GM12878 (cell line): ENCODE measurements around the gene PDSS2. TPM values are rescaled to one million over a fixed set of nuclear protein-coding genes. Genes with fewer than 3 reads are reported as not detected.

Source experiments
- EED ChIP-seq: sonication (generic); IDR thresholded peaks from 2 replicates; pipeline ENCODE4 v1.6.1; 2016; ENCODE audit warnings: antibody characterized with exemption, low read depth
- IKZF2 ChIP-seq, 2 experiments: fragments of 450-650 bp; IDR thresholded peaks; 2 replicates each; pipeline ENCODE4 v1.6.1; 2017; ENCODE audit warnings: mild to moderate bottlenecking in 2 of 2, moderate library complexity in 2 of 2
- JUND ChIP-seq: IDR thresholded peaks from 2 replicates; pipeline ENCODE4 v1.6.1; 2012; ENCODE audit warnings: low read depth, mild to moderate bottlenecking, low read length, improper control_type of control experiment, moderate library complexity
- MEF2A ChIP-seq: IDR thresholded peaks from 2 replicates; pipeline ENCODE4 v1.6.1; 2011; ENCODE audit warnings: low read depth, mild to moderate bottlenecking, low read length, moderate library complexity; ENCODE audit not compliant: insufficient read depth
- MLLT1 ChIP-seq: fragments of 450-650 bp; IDR thresholded peaks from 2 replicates; pipeline ENCODE4 v1.6.1; 2016; ENCODE audit warnings: mild to moderate bottlenecking
- MYB ChIP-seq: fragments of 150-350 bp; IDR thresholded peaks from 2 replicates; pipeline ENCODE4 v1.6.1; 2014; ENCODE audit warnings: mild to moderate bottlenecking, low read depth, low read length, borderline replicate concordance
- NR2F1 ChIP-seq: fragments of 450-650 bp; conservative IDR thresholded peaks from 2 replicates; pipeline ENCODE4 v1.6.1; 2017; ENCODE audit warnings: mild to moderate bottlenecking
- PML ChIP-seq: IDR thresholded peaks from 2 replicates; pipeline ENCODE4 v1.6.1; 2012; ENCODE audit warnings: low read length, inconsistent platforms
- RAD51 ChIP-seq: fragments of 450-650 bp; IDR thresholded peaks from 2 replicates; pipeline ENCODE4 v1.6.1; 2016; ENCODE audit warnings: moderate library complexity, mild to moderate bottlenecking, inconsistent platforms
- RB1 ChIP-seq: fragments of 450-650 bp; formaldehyde crosslinking; IDR thresholded peaks from 2 replicates; pipeline ENCODE4 v1.6.1; 2017; ENCODE audit warnings: mild to moderate bottlenecking, borderline replicate concordance
- RELA ChIP-seq: fragments of 450-650 bp; IDR thresholded peaks from 2 replicates; pipeline ENCODE4 v1.8.0; 2014; ENCODE audit warnings: borderline replicate concordance; ENCODE audit not compliant: partially characterized antibody
- SIX5 ChIP-seq: IDR thresholded peaks from 2 replicates; pipeline ENCODE4 v1.6.1; 2011; ENCODE audit warnings: mild to moderate bottlenecking, low read depth, low read length, moderate library complexity; ENCODE audit not compliant: severe bottlenecking
- SMAD5 ChIP-seq: IDR thresholded peaks from 2 replicates; pipeline ENCODE4 v1.6.1; 2016; ENCODE audit warnings: antibody characterized with exemption, low read depth
- SP1 ChIP-seq: IDR thresholded peaks from one replicate; pipeline ENCODE4 v1.6.1; 2011; ENCODE audit warnings: low read depth, low read length
- SREBF1 ChIP-seq: IDR thresholded peaks from 2 replicates; pipeline ENCODE4 v1.6.1; 2012; ENCODE audit warnings: mild to moderate bottlenecking, low read length
- SRF ChIP-seq, 2 experiments: IDR thresholded peaks; 2 replicates each; pipeline ENCODE4 v1.6.1; 2011; ENCODE audit warnings: low read depth in 2 of 2, low read length in 2 of 2, mild to moderate bottlenecking in 1 of 2, moderate library complexity in 1 of 2
- ZNF217 ChIP-seq: fragments of 450-650 bp; IDR thresholded peaks from 2 replicates; pipeline ENCODE4 v1.6.1; 2017; ENCODE audit warnings: antibody characterized with exemption, mild to moderate bottlenecking
- ZNF24 ChIP-seq: fragments of 450-650 bp; IDR thresholded peaks from 2 replicates; pipeline ENCODE4 v1.6.1; 2017; ENCODE audit warnings: antibody characterized with exemption, mild to moderate bottlenecking
- ZNF384 ChIP-seq: IDR thresholded peaks from 2 replicates; pipeline ENCODE4 v1.6.1; 2012; ENCODE audit warnings: low read depth, mild to moderate bottlenecking, low read length, improper control_type of control experiment, borderline replicate concordance
- polyA plus RNA-seq, 11 experiments: library from polyadenylated mRNA; depleted of rRNA in 4 of 11; unstranded in 6 of 11; stranded (reverse) in 5 of 11; fragments of >200 nt; fragmentation: Nextera tagmentation in 4 of 11; fragmentation: Illumina TruSeq in 1 of 11; extraction: Ambion mirVana in 4 of 11; extraction: Trizol in 1 of 11; gene quantifications; 1 replicate in 1 of 11; 2 replicates in 10 of 11; pipeline versions ENCODE4 v1.2.1 to v1.2.3, GENCODE V29; 2011 to 2016; ENCODE audit warnings: inconsistent platforms in 2 of 11, missing spikeins in 2 of 11, low read depth in 1 of 11
- total RNA-seq, 4 experiments: library from RNA; depleted of rRNA in 3 of 4; stranded (reverse); fragments of >200 nt in 3 of 4; fragmentation: Illumina TruSeq in 1 of 4; extraction: Trizol in 1 of 4; gene quantifications; 2 replicates each; pipeline versions ENCODE4 v1.2.1 to v1.2.3, GENCODE V29; 2013 to 2021
- TF ChIP-seq, protein P1 (sequence below): fragments of 450-650 bp; IDR thresholded peaks from 2 replicates; pipeline ENCODE4 v1.6.1; 2018; ENCODE audit warnings: mild to moderate bottlenecking, low read depth, moderate library complexity; ENCODE audit not compliant: partially characterized antibody
- TF ChIP-seq, protein P2 (sequence below): fragments of 450-650 bp; IDR thresholded peaks from 2 replicates; pipeline ENCODE4 v1.6.1; 2017; ENCODE audit warnings: low read depth, mild to moderate bottlenecking, moderate library complexity

The PDSS2 gene
- total and polyA plus RNA-seq, 10 of the 15 experiments (the other 5 are each of a cell fraction or from before 2014, with no cell fraction given): 7.7 to 15.5 (median 9.6) TPM

GRCh38 chr6:107459283-107460082, at the start of gene PDSS2 (continued):
- TF ChIP-seq, protein P1, sequence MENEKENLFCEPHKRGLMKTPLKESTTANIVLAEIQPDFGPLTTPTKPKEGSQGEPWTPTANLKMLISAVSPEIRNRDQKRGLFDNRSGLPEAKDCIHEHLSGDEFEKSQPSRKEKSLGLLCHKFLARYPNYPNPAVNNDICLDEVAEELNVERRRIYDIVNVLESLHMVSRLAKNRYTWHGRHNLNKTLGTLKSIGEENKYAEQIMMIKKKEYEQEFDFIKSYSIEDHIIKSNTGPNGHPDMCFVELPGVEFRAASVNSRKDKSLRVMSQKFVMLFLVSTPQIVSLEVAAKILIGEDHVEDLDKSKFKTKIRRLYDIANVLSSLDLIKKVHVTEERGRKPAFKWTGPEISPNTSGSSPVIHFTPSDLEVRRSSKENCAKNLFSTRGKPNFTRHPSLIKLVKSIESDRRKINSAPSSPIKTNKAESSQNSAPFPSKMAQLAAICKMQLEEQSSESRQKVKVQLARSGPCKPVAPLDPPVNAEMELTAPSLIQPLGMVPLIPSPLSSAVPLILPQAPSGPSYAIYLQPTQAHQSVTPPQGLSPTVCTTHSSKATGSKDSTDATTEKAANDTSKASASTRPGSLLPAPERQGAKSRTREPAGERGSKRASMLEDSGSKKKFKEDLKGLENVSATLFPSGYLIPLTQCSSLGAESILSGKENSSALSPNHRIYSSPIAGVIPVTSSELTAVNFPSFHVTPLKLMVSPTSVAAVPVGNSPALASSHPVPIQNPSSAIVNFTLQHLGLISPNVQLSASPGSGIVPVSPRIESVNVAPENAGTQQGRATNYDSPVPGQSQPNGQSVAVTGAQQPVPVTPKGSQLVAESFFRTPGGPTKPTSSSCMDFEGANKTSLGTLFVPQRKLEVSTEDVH: peak; percentile 65
- no peak for TF ChIP-seq ZNF217
- 0 out of 2 replicates have a peak, but pooled peaks have one; percentile 19 for TF ChIP-seq MYB
- no peak for TF ChIP-seq MEF2A
- TF ChIP-seq JUND: no peak
- TF ChIP-seq, protein P2, sequence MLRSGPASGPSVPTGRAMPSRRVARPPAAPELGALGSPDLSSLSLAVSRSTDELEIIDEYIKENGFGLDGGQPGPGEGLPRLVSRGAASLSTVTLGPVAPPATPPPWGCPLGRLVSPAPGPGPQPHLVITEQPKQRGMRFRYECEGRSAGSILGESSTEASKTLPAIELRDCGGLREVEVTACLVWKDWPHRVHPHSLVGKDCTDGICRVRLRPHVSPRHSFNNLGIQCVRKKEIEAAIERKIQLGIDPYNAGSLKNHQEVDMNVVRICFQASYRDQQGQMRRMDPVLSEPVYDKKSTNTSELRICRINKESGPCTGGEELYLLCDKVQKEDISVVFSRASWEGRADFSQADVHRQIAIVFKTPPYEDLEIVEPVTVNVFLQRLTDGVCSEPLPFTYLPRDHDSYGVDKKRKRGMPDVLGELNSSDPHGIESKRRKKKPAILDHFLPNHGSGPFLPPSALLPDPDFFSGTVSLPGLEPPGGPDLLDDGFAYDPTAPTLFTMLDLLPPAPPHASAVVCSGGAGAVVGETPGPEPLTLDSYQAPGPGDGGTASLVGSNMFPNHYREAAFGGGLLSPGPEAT: peak; percentile 32; the same call in 1 of the 2 replicates
- peak; percentile 31 for TF ChIP-seq SP1
- TF ChIP-seq PML: peak; percentile 90; the same call in 1 of the 2 replicates
- no peak for TF ChIP-seq EED
- peak; percentile 71 for TF ChIP-seq MLLT1
- TF ChIP-seq SRF (IDR thresholded peaks at IDR 0.05; ENCODE audit: low read depth in 2 of 2, low read length in 2 of 2): no peak
- TF ChIP-seq NR2F1: peak; percentile 97
- TF ChIP-seq ZNF24: no peak
- TF ChIP-seq IKZF2 (IDR thresholded peaks at IDR 0.05): peak in 1 of 2 experiments; percentile 31; a peak in 2 of 4 replicates
- no peak for TF ChIP-seq SREBF1
- peak; percentile 84; the same call in 1 of the 2 replicates for TF ChIP-seq SMAD5
- peak; percentile 22; the same call in 1 of the 2 replicates for TF ChIP-seq ZNF384
- peak; percentile 22; the same call in 1 of the 2 replicates for TF ChIP-seq RB1
- peak; percentile 44 for TF ChIP-seq SIX5
- no peak for TF ChIP-seq RELA
- TF ChIP-seq RAD51: no peak
